Ishikawa (cell line): ENCODE results near the gene RAB11B.

Experiments used
- CEBPB ChIP-seq: IDR thresholded peaks from 2 replicates; pipeline ENCODE4 v1.6.1; 2012
- CREB1 ChIP-seq: IDR thresholded peaks from 2 replicates; pipeline ENCODE4 v1.6.1; 2012; ENCODE audit warnings: low read depth
- EGR1 ChIP-seq: IDR thresholded peaks from 2 replicates; pipeline ENCODE4 v1.6.1; 2012
- EP300 ChIP-seq: IDR thresholded peaks from 2 replicates; pipeline ENCODE4 v1.6.1; 2012; ENCODE audit warnings: borderline replicate concordance
- FOXM1 ChIP-seq: IDR thresholded peaks from 2 replicates; pipeline ENCODE4 v1.6.1; 2012; ENCODE audit warnings: low read depth, borderline replicate concordance
- NFIC ChIP-seq: IDR thresholded peaks from 2 replicates; pipeline ENCODE4 v1.6.1; 2012
- RAD21 ChIP-seq: IDR thresholded peaks from 2 replicates; pipeline ENCODE4 v1.6.1; 2012; ENCODE audit warnings: low read depth
- TAF1 ChIP-seq: IDR thresholded peaks from 2 replicates; pipeline ENCODE4 v1.6.1; 2012; ENCODE audit warnings: low read depth, mild to moderate bottlenecking
- TCF12 ChIP-seq: IDR thresholded peaks from 2 replicates; pipeline ENCODE4 v1.6.1; 2012; ENCODE audit warnings: low read depth
- TEAD4 ChIP-seq: IDR thresholded peaks from 2 replicates; pipeline ENCODE4 v1.6.1; 2012
- YY1 ChIP-seq: IDR thresholded peaks from 2 replicates; pipeline ENCODE4 v1.6.1; 2012; ENCODE audit warnings: low read depth
- ZBTB7A ChIP-seq: IDR thresholded peaks from 2 replicates; pipeline ENCODE4 v1.6.1; 2012; ENCODE audit warnings: low read depth
- TF ChIP-seq, protein P1 (sequence below): IDR thresholded peaks from 2 replicates; pipeline ENCODE4 v1.6.1; 2012
- TF ChIP-seq, protein P2 (sequence below): IDR thresholded peaks from 2 replicates; pipeline ENCODE4 v1.6.1; 2012
- TF ChIP-seq, protein P3 (sequence below): IDR thresholded peaks from 2 replicates; pipeline ENCODE4 v1.6.1; 2012; ENCODE audit warnings: low read depth, mild to moderate bottlenecking

RAB11B gene

DNA sequence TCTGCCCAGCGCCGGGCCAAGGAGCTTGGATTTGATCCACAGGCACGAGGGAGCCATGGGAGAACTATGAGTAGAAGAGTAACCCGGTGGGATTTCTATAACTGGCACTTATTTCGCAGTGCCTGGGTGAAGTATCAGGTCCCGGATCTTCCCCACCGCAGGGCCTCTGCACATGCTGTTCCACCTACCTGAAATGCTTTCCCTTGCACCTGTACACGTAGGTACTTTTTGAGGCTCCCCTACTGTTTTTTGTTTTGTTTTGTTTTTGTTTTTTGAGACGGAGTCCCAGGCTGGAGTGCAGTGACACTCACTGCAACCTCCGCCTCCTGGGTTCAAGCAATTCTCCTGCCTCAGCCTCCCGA is 46.7 kb upstream of the RAB11B start:
- TF ChIP-seq EGR1: 0 out of 2 replicates have a peak, but pooled peaks have one; percentile 1
- TF ChIP-seq, protein P1, sequence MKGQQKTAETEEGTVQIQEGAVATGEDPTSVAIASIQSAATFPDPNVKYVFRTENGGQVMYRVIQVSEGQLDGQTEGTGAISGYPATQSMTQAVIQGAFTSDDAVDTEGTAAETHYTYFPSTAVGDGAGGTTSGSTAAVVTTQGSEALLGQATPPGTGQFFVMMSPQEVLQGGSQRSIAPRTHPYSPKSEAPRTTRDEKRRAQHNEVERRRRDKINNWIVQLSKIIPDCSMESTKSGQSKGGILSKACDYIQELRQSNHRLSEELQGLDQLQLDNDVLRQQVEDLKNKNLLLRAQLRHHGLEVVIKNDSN: no peak

DNA sequence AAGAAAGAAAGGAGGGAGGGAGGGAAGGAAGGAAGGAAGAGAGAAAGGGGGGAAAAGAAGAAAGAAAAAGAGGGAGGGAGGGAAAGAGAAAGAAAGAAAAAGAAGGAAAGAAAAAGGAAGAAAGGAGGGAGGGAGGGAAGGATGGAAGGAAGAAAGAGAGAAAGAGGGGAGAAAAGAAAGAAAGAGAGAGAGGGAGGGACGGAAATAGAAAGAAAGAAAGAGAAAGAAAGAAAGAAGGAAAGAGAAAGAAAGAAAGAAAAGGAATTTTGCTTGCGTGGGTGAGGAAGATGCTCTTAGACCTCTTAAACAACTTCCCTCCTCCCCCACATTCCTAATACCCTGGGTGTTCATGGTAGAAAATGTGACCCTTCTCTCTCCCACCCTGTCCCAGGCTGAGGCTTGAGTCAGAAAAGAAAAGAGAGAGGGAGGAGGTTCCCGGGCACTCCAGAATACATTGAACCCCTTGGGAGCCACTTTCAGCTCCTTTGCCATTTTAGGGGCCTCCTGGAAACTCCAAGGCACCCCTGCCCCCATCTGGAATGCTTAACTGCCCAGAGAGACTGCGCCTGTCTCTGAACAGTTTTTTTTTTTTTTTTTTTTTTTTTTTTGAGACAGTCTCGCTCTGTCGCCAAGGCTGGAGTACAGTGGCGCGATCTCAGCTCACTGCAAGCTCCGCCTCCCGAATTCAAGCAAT is 37.9 kb upstream of the RAB11B start:
- TF ChIP-seq TAF1: no peak
- TF ChIP-seq, protein P2, sequence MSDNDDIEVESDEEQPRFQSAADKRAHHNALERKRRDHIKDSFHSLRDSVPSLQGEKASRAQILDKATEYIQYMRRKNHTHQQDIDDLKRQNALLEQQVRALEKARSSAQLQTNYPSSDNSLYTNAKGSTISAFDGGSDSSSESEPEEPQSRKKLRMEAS: no peak
- no peak for TF ChIP-seq CREB1
- no peak for TF ChIP-seq TEAD4
- TF ChIP-seq, protein P1: no peak
- TF ChIP-seq YY1: no peak
- TF ChIP-seq CEBPB: no peak
- TF ChIP-seq NFIC: no peak
- no peak for TF ChIP-seq FOXM1
- TF ChIP-seq, protein P3, sequence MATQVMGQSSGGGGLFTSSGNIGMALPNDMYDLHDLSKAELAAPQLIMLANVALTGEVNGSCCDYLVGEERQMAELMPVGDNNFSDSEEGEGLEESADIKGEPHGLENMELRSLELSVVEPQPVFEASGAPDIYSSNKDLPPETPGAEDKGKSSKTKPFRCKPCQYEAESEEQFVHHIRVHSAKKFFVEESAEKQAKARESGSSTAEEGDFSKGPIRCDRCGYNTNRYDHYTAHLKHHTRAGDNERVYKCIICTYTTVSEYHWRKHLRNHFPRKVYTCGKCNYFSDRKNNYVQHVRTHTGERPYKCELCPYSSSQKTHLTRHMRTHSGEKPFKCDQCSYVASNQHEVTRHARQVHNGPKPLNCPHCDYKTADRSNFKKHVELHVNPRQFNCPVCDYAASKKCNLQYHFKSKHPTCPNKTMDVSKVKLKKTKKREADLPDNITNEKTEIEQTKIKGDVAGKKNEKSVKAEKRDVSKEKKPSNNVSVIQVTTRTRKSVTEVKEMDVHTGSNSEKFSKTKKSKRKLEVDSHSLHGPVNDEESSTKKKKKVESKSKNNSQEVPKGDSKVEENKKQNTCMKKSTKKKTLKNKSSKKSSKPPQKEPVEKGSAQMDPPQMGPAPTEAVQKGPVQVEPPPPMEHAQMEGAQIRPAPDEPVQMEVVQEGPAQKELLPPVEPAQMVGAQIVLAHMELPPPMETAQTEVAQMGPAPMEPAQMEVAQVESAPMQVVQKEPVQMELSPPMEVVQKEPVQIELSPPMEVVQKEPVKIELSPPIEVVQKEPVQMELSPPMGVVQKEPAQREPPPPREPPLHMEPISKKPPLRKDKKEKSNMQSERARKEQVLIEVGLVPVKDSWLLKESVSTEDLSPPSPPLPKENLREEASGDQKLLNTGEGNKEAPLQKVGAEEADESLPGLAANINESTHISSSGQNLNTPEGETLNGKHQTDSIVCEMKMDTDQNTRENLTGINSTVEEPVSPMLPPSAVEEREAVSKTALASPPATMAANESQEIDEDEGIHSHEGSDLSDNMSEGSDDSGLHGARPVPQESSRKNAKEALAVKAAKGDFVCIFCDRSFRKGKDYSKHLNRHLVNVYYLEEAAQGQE: no peak
- TF ChIP-seq EP300: no peak
- no peak for TF ChIP-seq TCF12
- TF ChIP-seq EGR1: no peak
- no peak for TF ChIP-seq ZBTB7A
- TF ChIP-seq RAD21: no peak

DNA sequence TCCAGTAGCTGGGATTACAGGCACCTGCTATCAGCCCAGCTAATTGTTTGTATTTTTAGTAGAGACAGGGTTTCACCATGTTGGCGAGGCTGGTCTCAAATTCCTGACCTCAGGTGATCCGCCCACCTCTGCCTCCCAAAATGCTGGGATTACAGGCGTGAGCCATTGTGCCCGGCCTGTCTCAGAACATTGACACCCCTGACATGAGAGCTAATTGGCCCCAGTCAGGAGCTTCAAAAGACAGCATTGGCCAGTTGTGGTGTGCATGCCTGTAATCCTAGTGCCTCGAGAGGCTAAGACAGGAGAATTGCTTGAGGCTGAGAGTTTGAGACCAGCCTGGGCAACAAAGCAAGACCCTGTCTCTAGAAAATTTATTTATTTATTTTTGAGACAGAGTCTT is 37.3 kb upstream of the RAB11B start:
- TF ChIP-seq, protein P2: peak; percentile 28; the same call in 1 of the 2 replicates

DNA sequence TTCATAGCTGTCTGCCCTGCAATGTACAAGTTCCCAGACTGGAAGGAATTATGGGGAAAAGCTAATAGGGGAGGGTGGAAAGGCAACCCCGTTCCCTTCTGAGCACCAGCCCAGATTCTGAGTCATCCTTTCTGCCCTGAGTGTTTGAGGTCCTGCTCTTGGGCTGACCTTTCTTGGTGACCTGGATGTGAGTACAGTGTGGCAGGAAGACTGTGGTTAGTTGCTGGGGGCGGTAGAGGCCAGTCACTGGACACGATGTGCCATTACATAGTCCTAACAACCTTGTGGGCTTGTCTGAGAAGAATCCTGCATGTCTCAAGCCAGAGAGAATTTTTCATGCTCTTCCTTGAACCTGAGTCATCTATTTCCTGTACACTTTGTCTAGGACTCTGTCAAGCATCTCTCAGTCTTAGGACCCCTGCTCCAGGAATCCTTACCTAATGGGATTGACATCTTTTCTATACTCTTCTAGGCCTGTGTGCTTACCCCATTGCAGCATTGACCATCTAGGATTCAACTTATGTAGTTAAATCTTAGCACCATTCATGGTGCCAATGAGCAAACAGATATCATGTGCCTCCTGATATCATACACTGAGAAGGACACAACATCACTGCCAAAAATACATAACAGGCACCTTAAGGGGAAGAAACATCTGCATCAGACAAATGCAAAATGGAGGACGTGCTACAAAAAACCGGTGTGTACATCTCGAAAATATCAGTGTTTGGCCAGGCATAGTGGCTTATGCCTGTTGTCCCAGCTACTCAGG is 34.3 kb upstream of the RAB11B start:
- no peak for TF ChIP-seq FOXM1
- TF ChIP-seq TAF1: no peak
- no peak for TF ChIP-seq YY1
- no peak for TF ChIP-seq TCF12
- TF ChIP-seq RAD21: no peak
- no peak for TF ChIP-seq NFIC
- no peak for TF ChIP-seq TEAD4
- TF ChIP-seq, protein P3: no peak
- no peak for TF ChIP-seq EP300
- no peak for TF ChIP-seq CEBPB
- TF ChIP-seq CREB1: no peak
- no peak for TF ChIP-seq ZBTB7A
- TF ChIP-seq EGR1: no peak
- TF ChIP-seq, protein P2: no peak
- TF ChIP-seq, protein P1: no peak

DNA sequence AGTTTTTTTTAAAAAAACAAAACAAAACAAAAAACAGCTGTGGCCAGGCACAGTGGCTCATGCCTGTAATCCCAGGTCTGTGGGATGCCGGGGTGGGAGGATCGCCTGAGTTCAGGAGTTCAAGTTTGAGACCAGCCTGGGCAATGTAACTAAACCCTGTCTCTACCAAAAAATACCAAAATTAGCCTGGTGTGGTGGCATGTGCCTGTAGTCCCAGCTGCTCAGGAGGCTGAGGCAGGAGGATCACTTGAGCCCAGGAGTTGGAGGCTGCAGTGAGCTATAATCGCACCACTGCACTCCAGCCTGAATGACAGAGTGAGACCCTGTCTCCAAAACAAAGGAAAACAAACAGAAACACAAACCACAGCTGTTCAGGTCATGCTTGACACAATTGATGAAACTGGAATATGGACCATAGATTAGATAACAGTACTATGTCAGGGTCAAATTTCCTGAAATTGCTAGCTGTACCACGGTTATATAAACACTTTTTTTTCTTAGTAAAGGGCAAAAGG is 33.1 kb upstream of the RAB11B start:
- no peak for TF ChIP-seq FOXM1
- TF ChIP-seq, protein P2: no peak
